ENCODE measurements around the gene GRIP1.
"Not testable (repeated sequence)": the region's sequence is repeated elsewhere in the genome, so short reads cannot be mapped to it uniquely, and the experiment has no call there.

Gene GRIP1

GRCh38 chr12:66323017-66323416, 355.9 kb downstream of the GRIP1 start:
- DNase-seq (ENCODE audit: low spot score), result no peak

- DNase-seq (ENCODE audit: low spot score), result no peak
Observed at GRCh38 chr12:66321435-66321834, 357.4 kb downstream of the GRIP1 start.

GRCh38 chr12:66320996-66321395, 357.9 kb downstream of the GRIP1 start:
- no peak for DNase-seq (ENCODE audit: low spot score)

- no peak for DNase-seq (ENCODE audit: low spot score)
Observed at GRCh38 chr12:66319266-66319954, 359.5 kb downstream of the GRIP1 start.

- no peak for DNase-seq (ENCODE audit: low spot score)
Observed at GRCh38 chr12:66314278-66314677, 364.6 kb downstream of the GRIP1 start.

GRCh38 chr12:66312189-66312588, 366.7 kb downstream of the GRIP1 start:
- no peak for DNase-seq (ENCODE audit: low spot score)

GRCh38 chr12:66309606-66310005, 369.3 kb downstream of the GRIP1 start:
- DNase-seq (ENCODE audit: low spot score), result no peak

- no peak for DNase-seq (ENCODE audit: low spot score)
Observed at GRCh38 chr12:66304296-66304900, 374.5 kb downstream of the GRIP1 start.

- not testable (repeated sequence) for DNase-seq (ENCODE audit: low spot score)
Observed at GRCh38 chr12:66303316-66303804, 375.5 kb downstream of the GRIP1 start.

- no peak for DNase-seq (ENCODE audit: low spot score)
Observed at GRCh38 chr12:66302827-66303169, 376.1 kb downstream of the GRIP1 start.

GRCh38 chr12:66301944-66302826, 376.7 kb downstream of the GRIP1 start, which contains the start of gene HELB:
HELB (plus strand) TSS chr12:66302493; CDS start chr12:66302604, 111 bp downstream.
- peak; percentile 86 for DNase-seq (ENCODE audit: low spot score)

- DNase-seq (ENCODE audit: low spot score), result no peak
Observed at GRCh38 chr12:66297923-66298322, 381.0 kb downstream of the GRIP1 start.
